Activated effector memory CD4-positive, alpha-beta T cell treated with anti-CD3 and anti-CD28 coated beads, Interleukin-2, amount 50 U/mL, for 16 hours (primary cell): ENCODE results near the gene CTAGE8.
"Not testable (repeated sequence)": the region's sequence is repeated elsewhere in the genome, so short reads cannot be mapped to it uniquely, and the experiment has no call there.

Source experiments
- DNase-seq: peaks from one replicate; pipeline ENCODE4 v3.0.0-alpha.2; 2020

Gene CTAGE8, protein sequence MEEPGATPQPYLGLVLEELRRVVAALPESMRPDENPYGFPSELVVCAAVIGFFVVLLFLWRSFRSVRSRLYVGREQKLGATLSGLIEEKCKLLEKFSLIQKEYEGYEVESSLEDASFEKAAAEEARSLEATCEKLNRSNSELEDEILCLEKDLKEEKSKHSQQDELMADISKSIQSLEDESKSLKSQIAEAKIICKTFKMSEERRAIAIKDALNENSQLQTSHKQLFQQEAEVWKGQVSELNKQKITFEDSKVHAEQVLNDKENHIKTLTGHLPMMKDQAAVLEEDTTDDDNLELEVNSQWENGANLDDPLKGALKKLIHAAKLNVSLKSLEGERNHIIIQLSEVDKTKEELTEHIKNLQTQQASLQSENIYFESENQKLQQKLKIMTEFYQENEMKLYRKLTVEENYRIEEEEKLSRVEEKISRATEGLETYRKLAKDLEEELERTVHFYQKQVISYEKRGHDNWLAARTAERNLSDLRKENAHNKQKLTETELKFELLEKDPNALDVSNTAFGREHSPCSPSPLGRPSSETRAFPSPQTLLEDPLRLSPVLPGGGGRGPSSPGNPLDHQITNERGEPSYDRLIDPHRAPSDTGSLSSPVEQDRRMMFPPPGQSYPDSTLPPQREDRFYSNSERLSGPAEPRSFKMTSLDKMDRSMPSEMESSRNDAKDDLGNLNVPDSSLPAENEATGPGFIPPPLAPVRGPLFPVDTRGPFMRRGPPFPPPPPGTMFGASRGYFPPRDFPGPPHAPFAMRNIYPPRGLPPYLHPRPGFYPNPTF

DNA sequence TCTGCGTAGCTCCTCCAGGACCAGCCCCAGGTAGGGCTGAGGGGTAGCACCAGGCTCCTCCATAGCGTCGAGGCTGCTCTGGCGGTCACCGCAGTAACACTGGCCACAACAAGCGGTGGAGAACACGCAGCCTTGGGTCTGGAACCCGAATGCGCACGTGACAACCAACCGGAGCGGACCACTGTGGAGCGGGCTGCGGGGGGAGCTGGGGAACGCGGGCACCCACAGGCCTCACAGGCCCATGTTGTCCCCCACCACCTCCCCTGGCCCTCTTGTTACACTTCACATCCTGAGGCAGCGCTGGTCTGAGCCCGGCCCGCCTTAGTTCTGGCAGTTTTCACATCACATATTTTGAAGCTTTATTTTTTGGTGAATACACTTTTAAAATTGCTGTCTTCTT, at the start of gene CTAGE8:
Gene CTAGE8, minus strand, starts transcription at position 101 of the 400 bp plus-strand sequence. Its CDS starts 38 bp downstream, at position 63.
- not testable (repeated sequence) for DNase-seq

DNA sequence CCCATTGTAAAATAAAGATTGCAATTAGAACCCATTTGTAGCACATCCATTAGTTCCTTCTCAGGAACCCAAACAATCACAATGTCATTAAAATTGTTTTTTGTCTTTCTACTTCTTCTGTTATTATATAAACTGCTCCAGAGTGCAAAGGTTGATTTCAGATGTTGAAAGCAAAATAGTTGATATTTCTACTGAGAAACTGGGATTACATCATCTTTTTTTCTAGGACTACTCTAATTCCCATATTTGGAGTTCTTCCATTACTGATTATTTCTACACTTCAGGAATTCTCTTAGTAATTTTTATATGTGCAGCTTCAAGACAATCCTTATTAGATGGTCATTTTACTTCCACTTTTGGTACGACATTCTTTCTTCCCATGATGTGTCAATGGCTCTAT, 48.4 kb upstream of the CTAGE8 start:
- not testable (repeated sequence) for DNase-seq

DNA sequence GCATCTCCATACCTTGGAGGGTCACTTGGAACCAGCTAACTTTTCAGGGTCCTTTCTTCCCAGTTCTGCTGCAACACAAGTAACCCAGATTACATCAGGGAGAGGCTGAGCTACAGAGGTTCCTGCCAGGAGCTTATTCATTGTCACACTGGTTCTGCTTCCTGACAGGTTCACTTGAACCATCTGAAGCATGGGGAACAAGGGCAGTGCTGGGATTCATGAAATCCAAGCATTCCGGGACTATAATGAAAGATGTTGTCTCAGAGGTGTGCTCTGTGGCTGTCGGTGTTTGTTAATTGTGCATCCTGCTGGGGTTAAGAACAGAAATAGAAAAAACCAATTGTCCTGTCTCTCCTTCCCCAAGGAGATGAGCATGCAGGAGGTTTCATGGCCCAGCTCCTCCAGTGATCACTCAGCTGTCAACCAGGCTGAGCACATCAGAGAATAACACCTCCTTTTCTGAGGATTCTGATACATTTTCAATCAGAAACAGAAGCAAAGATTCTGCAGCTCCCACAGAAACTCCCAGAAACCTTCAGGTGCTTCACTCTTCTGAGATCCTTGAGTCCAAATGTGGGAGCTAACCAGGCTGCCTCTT, 42.9 kb upstream of the CTAGE8 start, which contains the start of gene OR2A1:
Gene OR2A1, plus strand, starts transcription at position 548 of the 598 bp plus-strand sequence. CDS start 5,706 bp downstream, outside the sequence.
- not testable (repeated sequence) for DNase-seq

DNA sequence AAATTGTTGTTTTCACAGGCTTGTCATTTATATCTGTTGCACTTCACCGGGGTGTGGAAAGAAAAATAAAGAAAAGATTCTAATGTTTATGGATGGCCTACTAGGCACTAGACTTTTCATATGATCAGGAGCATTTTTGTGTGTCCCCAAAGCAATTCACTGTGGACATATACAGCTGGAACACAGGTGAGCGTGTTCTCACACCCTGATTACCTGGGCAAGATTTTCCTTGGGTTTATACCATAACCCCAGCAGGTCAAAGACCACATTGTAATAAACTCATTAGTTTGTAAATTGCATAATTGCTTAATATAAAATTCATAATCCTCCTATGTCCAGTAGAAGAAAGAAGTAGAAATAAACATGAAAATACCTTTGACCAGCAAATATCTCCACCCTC, 42.1 kb upstream of the CTAGE8 start:
- not testable (repeated sequence) for DNase-seq

DNA sequence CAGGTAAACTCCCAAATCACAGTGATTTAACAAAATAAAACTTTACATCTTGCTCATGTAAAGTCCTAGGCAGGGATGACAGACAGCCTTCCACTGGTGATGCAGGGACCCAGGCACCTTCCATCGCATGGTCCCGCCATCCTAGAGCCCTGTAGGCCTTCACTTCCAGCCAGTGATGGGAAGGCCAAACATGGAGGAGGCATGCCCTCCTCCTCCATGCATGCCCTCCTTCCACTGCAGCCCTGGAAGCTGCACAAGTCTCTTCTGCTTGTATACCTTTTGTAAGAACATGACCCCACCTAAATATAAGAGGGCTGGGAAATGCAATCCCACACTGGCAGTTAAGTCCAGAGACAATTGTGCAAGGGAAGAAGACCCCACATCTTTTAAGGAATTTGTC, 40.6 kb upstream of the CTAGE8 start:
- DNase-seq = not testable (repeated sequence)

DNA sequence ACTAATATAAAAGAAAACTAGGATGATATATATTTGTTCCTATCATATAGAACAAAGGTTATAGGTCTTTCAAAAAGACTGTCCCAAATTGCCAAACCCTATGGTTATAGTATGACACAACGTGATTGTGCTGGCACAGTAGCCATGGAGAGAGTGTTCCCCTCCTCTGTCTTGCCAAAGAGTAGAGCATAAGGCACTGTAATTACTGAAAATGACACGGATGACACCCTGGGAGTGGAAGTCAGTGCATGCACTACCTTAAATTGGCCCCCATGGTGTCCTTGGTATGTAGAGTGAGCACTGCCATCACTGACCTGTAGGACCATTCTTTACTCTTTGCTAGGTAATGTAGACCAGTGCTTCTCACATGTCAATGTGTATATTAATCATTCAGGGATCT, 36.1 kb upstream of the CTAGE8 start:
- DNase-seq = not testable (repeated sequence)

DNA sequence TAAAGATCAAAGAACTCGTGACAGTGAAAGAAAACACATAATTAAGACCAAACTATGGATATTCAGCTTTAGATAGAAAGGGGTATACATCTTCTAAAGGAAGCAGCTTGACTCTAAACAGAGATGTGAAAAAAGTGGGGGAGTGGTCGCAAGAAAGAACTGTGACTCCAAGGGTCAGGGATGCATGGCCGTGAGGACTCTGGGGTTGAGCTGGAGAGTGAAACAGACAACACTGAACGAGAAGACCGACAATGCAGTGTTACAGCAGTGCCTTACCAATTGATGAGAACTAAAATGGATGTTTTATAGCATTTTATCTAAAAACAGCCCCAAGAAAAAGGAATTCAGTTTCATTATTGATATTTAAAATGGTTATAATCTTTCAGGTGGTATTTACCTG, 34.5 kb upstream of the CTAGE8 start:
- not testable (repeated sequence) for DNase-seq

DNA sequence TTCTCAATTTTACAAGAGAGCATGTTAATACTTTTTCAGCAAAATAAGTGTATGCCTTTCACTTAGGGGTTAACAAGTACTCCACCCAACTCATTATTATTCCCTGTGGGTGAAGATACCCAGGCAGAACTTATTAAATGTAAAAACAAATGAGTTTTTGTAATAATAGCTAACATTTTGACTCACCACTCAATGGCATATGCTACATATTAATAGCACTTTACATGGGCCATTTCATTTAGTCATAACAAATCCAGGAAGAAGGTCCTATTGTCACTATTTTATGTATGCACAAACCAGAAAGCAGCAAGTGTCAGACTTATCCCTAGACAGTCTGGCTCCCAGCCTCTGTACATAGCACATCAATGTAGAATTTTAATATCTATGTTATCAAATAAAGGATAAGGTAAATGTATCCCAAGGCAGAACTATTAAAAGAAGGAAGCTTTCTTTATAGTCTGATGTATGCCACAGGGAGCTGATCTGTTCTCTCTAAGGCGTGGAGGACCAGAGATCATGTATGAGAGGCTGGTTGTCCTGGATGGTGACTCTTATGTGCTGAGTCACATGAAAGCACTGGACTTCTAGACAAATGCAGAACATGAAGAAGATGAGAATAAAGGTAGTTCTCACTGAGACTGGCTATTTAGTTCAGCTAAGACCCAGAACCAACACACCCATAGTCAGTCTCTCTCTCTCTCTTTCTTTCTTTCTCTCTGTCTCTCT, 33.7 kb upstream of the CTAGE8 start:
- DNase-seq = not testable (repeated sequence)

DNA sequence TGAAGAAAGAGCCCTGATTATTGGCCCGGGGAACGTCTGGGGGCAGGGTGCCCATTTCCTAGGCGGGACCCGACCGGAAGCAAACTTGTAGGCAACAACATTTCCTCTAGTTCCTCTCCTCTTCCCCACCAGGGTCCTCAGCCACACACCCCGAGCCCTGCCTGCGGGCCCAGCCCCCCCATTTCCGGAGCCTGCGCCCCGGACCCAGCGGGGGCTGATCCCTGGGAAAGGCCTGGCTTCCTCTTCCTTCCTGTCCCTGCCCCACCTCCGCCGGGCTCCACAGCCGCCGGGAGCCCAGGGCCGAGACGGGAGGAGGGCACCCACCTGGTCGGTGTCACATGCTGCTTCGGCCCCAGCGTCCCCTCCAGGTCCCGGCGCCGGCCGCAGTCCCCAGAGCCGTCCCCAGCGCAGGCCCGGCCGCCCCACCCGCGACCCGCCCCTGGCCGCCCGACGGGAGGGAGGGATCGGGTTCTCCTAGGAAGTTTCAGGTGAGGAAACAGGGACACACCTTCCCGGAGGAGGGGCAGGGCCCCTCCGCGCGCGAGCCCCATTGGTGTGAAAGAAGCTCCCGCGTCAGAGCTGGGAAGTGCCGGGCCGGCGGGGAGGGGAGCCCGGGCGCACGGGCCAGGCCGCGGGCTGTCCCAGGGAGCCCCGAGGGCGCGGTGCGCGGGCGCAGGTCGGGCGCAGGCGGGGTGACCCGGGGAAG, 24.9 kb upstream of the CTAGE8 start:
- peak; percentile 69 for DNase-seq

DNA sequence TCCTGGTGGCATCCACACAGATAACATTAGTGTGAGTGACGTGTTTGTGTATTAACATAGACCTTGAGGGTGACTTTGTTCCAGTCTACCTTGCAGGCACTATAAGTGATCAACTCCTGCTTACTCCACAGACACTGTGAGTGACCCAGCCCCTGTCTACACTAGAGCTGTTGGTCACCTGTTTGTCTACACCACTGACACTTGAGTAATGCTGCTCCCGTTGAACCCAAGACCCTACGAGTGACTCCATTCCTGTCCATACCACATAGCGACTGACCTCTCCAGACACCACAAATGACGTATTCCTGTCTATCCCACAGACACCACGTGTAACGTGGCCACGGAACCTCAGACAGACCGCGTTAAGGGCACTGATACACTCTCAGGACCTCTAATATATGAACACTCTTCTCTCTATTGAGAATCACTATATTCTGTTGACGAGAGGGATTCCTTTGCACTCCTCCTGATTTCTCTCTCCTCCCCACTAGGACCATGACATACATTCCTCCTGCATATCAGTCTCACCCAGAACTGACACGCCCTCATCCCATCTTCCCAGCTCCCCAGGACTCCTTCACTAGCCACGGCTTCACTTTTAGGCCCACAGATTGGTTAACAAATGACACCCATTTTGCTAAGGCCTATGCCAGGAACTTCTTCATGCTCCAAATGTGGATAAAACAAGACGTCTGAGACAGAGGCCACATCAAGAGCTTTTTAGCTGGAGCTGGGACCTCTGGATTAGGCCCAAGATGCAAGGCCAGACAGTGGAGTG, 23.5 kb upstream of the CTAGE8 start:
- DNase-seq = peak; percentile 62

DNA sequence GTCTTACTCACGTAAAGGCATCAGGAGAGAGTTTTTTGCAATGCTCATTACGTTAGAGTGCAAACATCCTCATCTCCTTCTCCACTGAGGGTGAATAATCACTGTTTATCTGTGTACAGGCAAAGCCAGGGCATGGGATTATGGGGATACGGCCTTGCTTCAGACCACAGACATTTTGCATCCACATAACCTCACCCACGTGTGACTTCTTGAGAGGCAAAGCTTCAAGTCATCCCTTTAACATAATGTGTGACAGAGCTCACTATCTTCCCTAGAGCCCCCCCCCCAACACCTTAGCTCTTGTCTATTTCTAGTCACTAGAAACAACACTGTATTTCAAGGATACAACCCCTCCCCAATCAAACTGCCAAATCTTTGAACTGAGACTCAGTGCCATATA, 22.5 kb upstream of the CTAGE8 start:
- DNase-seq = not testable (repeated sequence)

DNA sequence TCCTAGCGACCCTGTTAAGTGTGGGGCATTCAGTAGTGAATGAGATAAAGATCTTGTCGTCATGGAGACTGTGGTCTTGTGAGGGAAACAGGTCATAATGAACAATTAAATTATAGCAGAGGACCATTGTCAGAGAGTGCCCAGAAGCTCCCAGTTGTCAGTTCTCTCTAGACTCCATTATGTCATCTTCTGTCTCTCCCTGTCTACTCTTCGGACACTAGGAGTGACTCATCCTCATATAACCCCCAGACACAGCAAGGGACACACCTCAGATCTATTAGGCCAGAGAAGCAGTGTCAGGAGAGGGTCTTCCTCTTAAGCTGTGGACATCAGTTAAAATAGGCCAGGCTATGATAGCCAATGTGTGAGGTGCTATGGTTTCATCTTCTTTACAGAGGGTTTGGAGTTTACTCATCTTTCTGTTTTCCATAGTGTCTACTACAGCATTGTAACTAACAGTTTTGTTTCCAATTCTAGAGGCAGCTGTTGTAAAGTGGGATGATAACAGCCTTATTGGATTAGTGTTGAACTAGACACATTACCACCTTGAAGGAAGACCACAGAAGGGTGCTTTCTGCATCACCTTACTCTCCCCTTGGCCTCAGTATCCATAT, 18.2 kb upstream of the CTAGE8 start:
- not testable (repeated sequence) for DNase-seq

DNA sequence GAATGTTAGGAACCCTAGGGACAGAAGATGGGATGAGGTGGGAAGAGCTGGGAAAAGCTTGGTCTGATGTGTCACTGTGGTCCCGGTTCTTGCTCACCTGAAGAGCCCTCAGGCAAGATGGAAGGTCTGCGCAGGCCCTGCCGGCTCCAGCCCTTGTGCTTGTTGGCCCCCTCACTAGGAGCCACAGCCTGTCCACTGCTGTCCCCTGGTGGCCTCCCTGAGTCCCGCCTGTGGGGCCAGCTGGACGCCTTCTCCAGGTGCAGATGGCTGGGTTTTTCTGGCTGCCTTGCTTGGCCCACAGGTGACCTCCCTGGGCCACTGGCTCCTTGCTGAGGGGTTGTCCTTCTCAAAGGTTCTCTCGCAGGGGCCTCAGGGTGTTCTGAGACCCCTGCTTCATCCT, 14.6 kb upstream of the CTAGE8 start:
- DNase-seq = not testable (repeated sequence)

DNA sequence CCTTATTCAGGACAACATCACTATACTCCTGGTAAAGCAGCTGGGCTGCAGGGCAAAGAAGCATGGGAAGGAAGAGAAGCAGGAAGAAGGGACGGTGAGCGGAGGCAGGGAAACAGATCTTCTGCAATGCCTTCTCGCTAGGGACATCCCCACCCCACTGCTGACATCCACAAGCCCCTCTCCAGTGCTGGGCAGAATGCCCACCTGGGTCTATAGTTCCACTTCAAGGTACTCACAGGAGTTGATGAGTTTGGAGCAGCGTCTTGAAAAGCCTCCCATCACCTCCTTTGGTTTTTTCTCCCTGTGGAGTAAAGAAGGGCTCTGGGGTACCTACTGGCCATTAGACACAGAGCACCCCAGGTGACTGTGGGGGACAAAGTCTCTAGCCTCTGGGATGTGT, 13.4 kb upstream of the CTAGE8 start:
- not testable (repeated sequence) for DNase-seq

DNA sequence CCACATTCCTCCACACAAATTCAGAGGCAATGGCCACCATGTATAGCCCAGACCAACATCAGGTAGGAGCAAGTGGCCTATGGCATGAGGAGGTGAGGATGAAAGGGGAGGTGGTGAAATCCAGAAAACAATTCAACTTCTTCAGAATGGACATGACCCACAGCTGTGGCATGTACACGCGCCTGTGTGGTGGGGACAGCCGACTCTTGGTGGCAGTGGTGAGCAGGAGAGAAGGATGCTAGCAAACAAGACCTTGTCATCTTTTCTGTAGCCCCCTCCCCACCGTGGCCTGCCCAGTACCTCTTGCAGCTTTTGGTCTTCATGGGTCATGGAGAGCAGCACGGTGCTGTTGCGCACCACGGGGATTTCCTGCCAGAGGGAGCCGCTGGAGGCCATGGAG, 12.9 kb upstream of the CTAGE8 start:
- DNase-seq = not testable (repeated sequence)

DNA sequence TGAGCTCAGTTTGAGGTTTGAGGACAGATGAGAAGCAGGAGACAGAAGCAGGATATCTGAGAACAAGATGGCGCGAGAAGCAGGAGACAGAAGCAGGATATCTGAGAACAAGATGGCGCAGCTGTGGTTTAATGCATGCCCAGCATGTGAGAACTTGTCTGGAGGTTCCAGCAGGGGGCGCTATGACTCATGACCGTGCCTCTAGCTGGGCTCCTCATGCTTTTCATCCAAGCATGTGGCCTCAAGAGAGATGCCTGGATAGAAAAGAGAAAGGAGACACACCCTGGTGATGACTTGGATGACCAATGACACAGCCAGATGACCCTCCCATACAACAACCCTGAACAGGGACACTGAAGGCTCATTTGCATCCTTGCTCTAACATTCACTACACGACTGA, 10.9 kb upstream of the CTAGE8 start:
- DNase-seq = not testable (repeated sequence)

DNA sequence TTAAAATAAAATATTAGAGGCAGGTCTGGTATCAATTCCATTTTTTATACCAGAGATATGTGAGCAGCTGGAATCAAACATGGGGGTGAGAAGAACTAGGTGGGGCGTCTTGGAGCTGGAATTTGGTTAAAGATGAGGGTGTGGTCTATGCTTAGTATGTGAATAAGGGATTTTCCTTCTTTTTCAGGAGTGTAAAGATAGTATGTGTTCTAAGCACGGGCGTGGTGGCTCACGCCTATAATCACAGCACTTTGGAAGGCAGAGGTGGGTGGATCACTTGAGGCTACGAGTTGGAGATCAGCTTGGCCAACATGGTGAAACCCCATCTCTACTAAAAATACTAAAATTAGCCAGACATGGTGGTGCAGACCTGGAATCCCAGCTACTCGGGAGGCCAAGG, 6.2 kb upstream of the CTAGE8 start:
- DNase-seq = not testable (repeated sequence)

DNA sequence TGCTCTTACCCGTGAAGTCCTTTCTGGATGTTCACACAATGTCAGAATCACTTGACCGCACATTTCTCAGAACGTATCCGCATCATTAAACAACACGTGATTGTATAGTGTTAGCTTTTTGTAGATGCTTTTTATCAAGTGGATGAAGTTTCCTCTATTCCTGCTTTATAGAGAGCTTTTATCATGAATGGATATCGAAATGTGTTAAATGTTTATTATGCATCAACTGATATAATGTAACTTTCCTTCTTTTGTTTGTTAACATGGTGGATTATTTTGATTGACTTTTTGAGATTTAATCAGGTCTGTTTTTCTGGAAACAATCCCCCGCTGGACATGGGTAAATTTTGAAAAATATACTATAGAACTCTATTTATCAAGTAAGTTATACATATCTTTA, 4.4 kb downstream of the CTAGE8 start, which contains the start of gene OR2A7:
Gene OR2A7, minus strand, starts transcription at position 101 of the 400 bp plus-strand sequence. CDS start 5,164 bp downstream, outside the sequence.
- DNase-seq = not testable (repeated sequence)

DNA sequence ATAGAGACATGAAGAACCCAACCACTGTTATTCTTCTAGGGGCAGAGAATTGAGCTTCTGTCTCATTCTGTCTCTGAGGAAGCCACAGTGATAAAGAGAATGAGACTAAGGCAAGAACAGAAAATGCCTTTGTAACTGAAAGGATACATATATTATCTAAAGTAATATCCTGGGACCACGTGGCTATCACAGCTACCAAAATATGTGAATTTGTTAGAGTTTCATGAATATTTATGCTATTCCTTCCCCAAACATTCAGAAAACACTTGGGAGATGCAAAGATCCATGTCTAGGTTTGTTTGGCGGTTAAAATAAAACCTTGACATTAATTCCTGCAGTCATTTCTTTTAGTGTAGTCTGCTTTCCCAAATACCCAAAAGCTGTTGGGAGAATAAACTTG, 7.0 kb downstream of the CTAGE8 start:
- not testable (repeated sequence) for DNase-seq

DNA sequence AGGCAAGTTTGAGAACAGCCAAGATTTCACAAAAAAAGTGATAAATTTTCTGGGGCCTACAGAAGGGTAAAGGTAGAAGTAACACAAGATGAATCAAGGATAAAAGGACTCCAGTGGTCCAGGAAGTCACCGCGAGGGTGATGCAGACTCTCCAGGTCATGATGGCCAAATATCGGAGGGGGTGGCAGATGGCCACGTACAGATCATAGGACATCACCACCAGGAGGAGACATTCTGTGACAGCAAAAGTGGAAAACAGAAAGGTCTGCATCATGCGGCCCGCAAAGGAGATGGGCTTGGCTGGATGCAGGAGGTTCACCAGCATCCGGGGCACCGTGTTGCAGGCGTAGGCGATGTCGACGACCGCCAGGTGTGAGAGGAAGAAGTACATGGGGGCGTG, 10.0 kb downstream of the CTAGE8 start:
- not testable (repeated sequence) for DNase-seq
